ENCODE results near the gene PDSS1. TPM values are rescaled to one million over a fixed set of nuclear protein-coding genes. Genes with fewer than 3 reads are reported as not detected.

PDSS1 gene
- polyA plus RNA-seq, 3 donors, result 12.1 to 13.1 (median 12.6) TPM

DNA sequence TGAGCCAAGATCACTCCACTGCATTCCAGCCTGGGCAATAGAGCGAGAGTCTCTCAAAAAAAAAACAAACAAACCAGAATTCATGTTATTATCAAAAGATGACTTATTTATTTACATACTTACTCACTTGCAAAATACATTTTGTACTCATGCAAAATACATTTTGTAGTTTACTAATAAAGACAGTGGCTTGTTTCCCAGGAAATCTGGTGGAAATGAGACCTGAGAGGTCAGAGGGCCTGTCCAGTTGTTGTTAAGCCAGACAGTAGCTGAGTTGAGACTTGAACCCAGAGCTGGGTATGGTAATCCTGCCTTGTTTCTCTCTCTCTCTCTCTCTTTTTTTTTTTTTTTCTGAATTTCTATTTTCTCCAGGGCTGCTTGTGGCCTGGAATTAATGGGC, 29.5 kb downstream of the PDSS1 start:
- 100% methylated on average over 1 of the region's 1 CpG for WGBS (ENCODE audit: insufficient coverage)

DNA sequence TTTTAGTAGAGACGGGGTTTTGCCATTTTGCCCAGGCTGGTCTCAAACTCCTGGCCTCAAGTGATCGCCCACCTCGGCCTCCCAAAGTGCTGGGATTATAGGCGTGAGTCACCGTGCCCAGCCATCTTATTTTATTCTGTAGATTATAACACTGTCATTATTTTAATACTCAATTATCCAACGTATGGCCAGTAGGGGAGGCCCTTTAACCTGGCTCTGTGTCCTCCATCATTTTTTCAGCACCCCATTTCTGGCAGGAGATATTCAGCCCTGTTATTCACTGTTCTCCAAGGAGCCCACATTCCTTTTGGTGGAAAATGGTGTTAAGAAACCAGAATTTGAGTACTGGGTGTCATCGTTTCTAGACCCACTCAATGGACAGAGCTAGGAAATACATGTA, 31.5 kb downstream of the PDSS1 start:
- peaks cover 5% of the 10 kb centered on the region for H3K4me1 Mint-ChIP-seq
- no peak overlapping the region for H3K4me2 ChIP-seq (replicated peaks; ENCODE audit: extremely low read depth, low read length, poor library complexity, severe bottlenecking)
- TF ChIP-seq, protein P1, sequence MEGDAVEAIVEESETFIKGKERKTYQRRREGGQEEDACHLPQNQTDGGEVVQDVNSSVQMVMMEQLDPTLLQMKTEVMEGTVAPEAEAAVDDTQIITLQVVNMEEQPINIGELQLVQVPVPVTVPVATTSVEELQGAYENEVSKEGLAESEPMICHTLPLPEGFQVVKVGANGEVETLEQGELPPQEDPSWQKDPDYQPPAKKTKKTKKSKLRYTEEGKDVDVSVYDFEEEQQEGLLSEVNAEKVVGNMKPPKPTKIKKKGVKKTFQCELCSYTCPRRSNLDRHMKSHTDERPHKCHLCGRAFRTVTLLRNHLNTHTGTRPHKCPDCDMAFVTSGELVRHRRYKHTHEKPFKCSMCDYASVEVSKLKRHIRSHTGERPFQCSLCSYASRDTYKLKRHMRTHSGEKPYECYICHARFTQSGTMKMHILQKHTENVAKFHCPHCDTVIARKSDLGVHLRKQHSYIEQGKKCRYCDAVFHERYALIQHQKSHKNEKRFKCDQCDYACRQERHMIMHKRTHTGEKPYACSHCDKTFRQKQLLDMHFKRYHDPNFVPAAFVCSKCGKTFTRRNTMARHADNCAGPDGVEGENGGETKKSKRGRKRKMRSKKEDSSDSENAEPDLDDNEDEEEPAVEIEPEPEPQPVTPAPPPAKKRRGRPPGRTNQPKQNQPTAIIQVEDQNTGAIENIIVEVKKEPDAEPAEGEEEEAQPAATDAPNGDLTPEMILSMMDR (IDR thresholded peaks at IDR 0.05), result no peak
- no peaks in the 10 kb centered on the region for H3K4me1 ChIP-seq (ENCODE audit: control insufficient read depth in 1 of 2, insufficient read depth in 2 of 2, low read length in 2 of 2)
- H3K36me3 Mint-ChIP-seq, result peaks cover 62 to 96% of the 10 kb centered on the region in 2 donors
- no peaks in the 10 kb centered on the region for H3K27me3 ChIP-seq (ENCODE audit: control insufficient read depth in 2 of 2, insufficient read depth in 2 of 2, low read length in 2 of 2)
- no peak overlapping the region for H3K4me3 Mint-ChIP-seq
- no peak overlapping the region for H3K9ac ChIP-seq (ENCODE audit: insufficient read depth, low read length, poor library complexity, severe bottlenecking)
- DNase-seq, result no peak
- WGBS (ENCODE audit: insufficient coverage), result 94% methylated on average over 3 of the region's 7 CpGs
- H3K9me3 Mint-ChIP-seq, result no peaks in the 10 kb centered on the region
- peaks cover 3% of the 10 kb centered on the region for H4K20me1 ChIP-seq (ENCODE audit: insufficient read depth, low read length)
- peaks cover 7% of the 10 kb centered on the region for H3K79me2 ChIP-seq (ENCODE audit: insufficient read depth, low read length)
- peaks cover 69 to 95% of the 10 kb centered on the region in 2 donors for H3K36me3 ChIP-seq (replicated peaks in 1 of 2; ENCODE audit: control insufficient read depth in 1 of 2, insufficient read depth in 2 of 2, low read length in 2 of 2)
- no peaks in the 10 kb centered on the region for H3K27me3 Mint-ChIP-seq (ENCODE audit: low read depth in 3 of 3)
- no peak overlapping the region for H3K27ac Mint-ChIP-seq
- H3K4me3 ChIP-seq (replicated peaks in 1 of 3; ENCODE audit: low read depth in 2 of 3, low read length in 3 of 3), result no peak overlapping the region
- no peaks in the 10 kb centered on the region for H3K9me3 ChIP-seq (replicated peaks in 1 of 2; ENCODE audit: control insufficient read depth in 1 of 2, insufficient read depth in 1 of 2, low read length in 2 of 2)
- no peak overlapping the region for H2AFZ ChIP-seq (ENCODE audit: insufficient read depth, low read depth, low read length, poor library complexity, severe bottlenecking)
- intact Hi-C loops (cut with micrococcal nuclease), result loop anchor here in 1 of 2 donors (10.0 kb wide), 1 partner anchor 394 kb away; no protein-coding TSS in a partner anchor
- no peak overlapping the region for H3K27ac ChIP-seq (ENCODE audit: low read depth in 1 of 2, low read length in 2 of 2)

More for the DNA sequence above, 29.5 kb downstream of the PDSS1 start:
- Histone ChIP-seq H3K4me1 (ENCODE audit: control insufficient read depth in 1 of 2, insufficient read depth in 2 of 2, low read length in 2 of 2) (no peaks in the 10 kb centered on the region), H3K27ac (ENCODE audit: low read depth in 1 of 2, low read length in 2 of 2) (no peak overlapping the region), H3K4me2 (replicated peaks; ENCODE audit: extremely low read depth, low read length, poor library complexity, severe bottlenecking) (no peak overlapping the region), H3K9ac (ENCODE audit: insufficient read depth, low read length, poor library complexity, severe bottlenecking) (no peak overlapping the region), H3K36me3 (replicated peaks in 1 of 2; ENCODE audit: control insufficient read depth in 1 of 2, insufficient read depth in 2 of 2, low read length in 2 of 2) (peaks cover 64 to 93% of the 10 kb centered on the region in 2 donors), H4K20me1 (ENCODE audit: insufficient read depth, low read length) (peaks cover 3% of the 10 kb centered on the region), H3K27me3 (ENCODE audit: control insufficient read depth in 2 of 2, insufficient read depth in 2 of 2, low read length in 2 of 2) (no peaks in the 10 kb centered on the region), H3K4me3 (replicated peaks in 1 of 3; ENCODE audit: low read depth in 2 of 3, low read length in 3 of 3) (no peak overlapping the region), H2AFZ (ENCODE audit: insufficient read depth, low read depth, low read length, poor library complexity, severe bottlenecking) (no peak overlapping the region), H3K9me3 (replicated peaks in 1 of 2; ENCODE audit: control insufficient read depth in 1 of 2, insufficient read depth in 1 of 2, low read length in 2 of 2) (no peaks in the 10 kb centered on the region), H3K79me2 (ENCODE audit: insufficient read depth, low read length) (peaks cover 7% of the 10 kb centered on the region)
- Mint-ChIP-seq H3K27ac (peak overlapping the region in 1 of 7 donors; percentile 21), H3K36me3 (peaks cover 58 to 93% of the 10 kb centered on the region in 2 donors), H3K27me3 (ENCODE audit: low read depth in 3 of 3) (no peaks in the 10 kb centered on the region), H3K4me1 (peaks cover 5% of the 10 kb centered on the region), H3K4me3 (no peak overlapping the region), H3K9me3 (no peaks in the 10 kb centered on the region)
- DNase-seq, result no peak
- intact Hi-C loops (cut with micrococcal nuclease), result loop anchor here in 1 of 2 donors (2.0 to 10.0 kb wide), 2 partner anchors 156 to 392 kb away; no protein-coding TSS in a partner anchor
- TF ChIP-seq, protein P1 (IDR thresholded peaks at IDR 0.05), result no peak

Data from CD14-positive monocyte (primary cell).